ENCODE measurements around the gene C4A.
"Not testable (repeated sequence)": the region's sequence is repeated elsewhere in the genome, so short reads cannot be mapped to it uniquely, and the experiment has no call there.

Gene C4A

GRCh38 chr6:31961616-31962015 is 20.2 kb upstream of the C4A start:
- ATAC-seq: no peak

- no peak for ATAC-seq
Measured at GRCh38 chr6:31963921-31964320, 17.9 kb upstream of the C4A start.

- no peak for ATAC-seq
Measured at GRCh38 chr6:31965700-31966099, 16.2 kb upstream of the C4A start.

- ATAC-seq: no peak
Measured at GRCh38 chr6:31966506-31966905, 15.4 kb upstream of the C4A start.

- ATAC-seq: no peak
Measured at GRCh38 chr6:31966997-31967925, 14.6 kb upstream of the C4A start.

- no peak for ATAC-seq
Measured at GRCh38 chr6:31967926-31968320, 13.9 kb upstream of the C4A start.

DNA sequence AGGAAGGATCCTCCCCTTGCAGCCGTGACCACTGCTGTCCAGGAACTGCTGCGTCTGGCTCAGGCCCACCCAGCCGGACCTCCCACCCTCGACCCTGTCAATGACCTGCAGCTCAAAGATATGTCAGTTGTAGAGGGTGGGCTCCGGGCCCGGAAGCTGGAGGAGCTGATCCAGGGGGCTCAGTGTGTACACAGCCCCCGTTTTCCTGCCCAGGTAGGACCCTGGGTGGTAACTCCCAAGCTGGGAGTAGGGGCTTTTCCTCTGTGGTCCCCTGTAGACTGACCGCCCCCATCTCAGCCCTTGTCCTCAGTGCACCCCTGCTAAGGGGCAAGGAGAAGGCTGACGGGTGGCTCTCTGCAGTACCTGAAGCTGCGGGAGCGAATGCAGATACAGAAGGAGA is 13.5 kb upstream of the C4A start:
- no peak for ATAC-seq

- no peak for ATAC-seq
Measured at GRCh38 chr6:31968791-31969711, 12.8 kb upstream of the C4A start.

GRCh38 chr6:31969712-31970603 is 11.9 kb upstream of the C4A start:
- ATAC-seq: no peak

DNA sequence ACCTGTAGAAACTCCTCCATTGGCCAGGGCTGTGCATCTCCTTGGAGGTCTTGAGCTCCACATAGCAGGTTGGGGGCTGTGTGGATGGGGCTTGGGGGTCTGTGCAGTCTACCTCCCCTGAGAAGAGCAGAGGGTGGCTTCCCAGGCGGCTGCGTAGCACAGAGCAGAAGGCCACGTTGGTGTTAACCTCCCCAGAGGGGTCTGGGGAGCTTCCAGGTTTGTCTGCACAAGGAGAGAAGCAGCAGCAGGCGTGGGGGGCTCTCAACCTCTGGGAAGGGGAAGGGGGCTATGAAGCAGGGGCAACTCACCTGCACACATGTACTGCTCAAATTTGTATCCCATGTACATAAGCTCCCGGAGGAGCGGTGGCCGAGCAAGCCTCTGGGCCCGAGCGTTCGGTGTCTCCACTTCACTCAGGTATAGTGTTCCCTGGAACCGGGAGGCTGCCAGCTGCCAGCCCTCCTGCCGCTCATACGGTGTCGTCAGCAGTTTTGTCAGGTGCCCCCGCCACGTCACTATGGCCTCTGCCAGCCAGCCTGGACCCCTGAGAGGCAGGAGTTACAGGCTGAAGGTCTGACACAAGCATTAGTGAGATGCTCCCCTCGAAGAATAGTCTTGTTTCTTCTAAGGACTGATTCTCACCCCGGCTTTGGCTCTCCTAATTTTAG is 11.1 kb upstream of the C4A start:
- ATAC-seq: no peak

GRCh38 chr6:31971279-31971992 is 10.4 kb upstream of the C4A start:
- no peak for ATAC-seq

- peak; percentile 95 to 97 for ATAC-seq
Measured at GRCh38 chr6:31971993-31972708, 9.7 kb upstream of the C4A start, which contains the start of gene DXO. Gene DXO (minus strand): TSS chr6:31972138. CDS start chr6:31971675, 463 bp downstream.

DNA sequence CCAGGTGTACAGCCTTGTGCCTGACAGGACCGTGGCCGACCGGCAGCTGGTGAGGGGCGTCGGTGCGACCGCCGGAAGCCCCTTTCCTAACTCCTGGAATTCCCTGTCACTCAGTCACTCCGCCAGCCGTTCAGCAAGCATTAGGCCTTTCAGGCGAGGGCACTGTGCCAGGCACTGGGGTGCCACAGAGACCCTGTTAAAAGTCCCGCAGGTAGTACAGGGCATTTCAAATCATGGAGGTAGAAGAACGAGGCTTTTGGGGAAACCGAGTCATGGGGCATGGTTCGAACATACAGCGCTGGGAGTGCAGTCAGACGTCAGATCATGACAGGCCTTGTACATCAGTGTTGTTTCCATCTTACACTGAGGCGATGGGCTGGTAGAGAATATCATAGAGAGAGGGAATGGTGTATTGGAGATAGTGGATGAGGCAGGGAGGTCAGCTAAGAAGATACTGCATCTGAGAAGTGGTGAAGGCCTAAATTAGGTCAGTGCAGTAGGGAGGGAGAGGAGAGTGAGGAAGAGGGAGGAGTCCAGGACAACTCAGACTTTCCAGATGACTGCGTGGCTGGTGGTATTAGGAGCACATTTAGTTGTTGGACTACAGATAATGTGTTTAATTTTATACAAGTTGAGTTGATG is 9.0 kb upstream of the C4A start:
- ATAC-seq: no peak

GRCh38 chr6:31976065-31976464 is 5.8 kb upstream of the C4A start:
- not testable (repeated sequence) for ATAC-seq

- ATAC-seq: no peak
Measured at GRCh38 chr6:31977816-31978431, 3.9 kb upstream of the C4A start.

DNA sequence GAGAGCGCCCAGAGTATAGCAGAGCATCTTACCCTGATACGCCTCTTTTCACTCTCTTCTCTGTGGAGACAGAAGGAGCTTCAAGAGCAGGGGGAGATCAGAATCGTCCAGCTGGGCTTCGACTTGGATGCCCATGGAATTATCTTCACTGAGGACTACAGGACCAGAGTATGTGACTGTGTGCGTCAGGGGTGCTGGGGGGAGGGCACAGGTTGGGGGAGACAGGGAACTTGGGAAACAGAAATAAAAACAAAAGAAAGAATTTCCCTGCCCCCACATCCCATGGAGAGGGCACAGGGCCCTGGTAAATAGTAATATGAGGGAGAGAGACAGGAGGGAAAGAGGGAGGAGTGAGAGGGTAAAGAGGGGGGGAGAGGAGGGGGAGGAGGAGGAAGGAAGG is 3.0 kb upstream of the C4A start:
- ATAC-seq: no peak

- ATAC-seq: no peak
Measured at GRCh38 chr6:31979238-31979898, 2.5 kb upstream of the C4A start.

GRCh38 chr6:31980195-31980876 is 1.5 kb upstream of the C4A start:
- ATAC-seq: not testable (repeated sequence)
